HG03460 (cell line): ENCODE data around the gene IGF2BP2.
"Not testable (repeated sequence)": the region's sequence is repeated elsewhere in the genome, so short reads cannot be mapped to it uniquely, and the experiment has no call there.

Source experiments
- ATAC-seq: cut with Tn5 transposase; IDR thresholded peaks from one replicate; pipeline ENCODE4 v1.9.1; 2021; ENCODE audit not compliant: unreplicated experiment

IGF2BP2 gene

DNA sequence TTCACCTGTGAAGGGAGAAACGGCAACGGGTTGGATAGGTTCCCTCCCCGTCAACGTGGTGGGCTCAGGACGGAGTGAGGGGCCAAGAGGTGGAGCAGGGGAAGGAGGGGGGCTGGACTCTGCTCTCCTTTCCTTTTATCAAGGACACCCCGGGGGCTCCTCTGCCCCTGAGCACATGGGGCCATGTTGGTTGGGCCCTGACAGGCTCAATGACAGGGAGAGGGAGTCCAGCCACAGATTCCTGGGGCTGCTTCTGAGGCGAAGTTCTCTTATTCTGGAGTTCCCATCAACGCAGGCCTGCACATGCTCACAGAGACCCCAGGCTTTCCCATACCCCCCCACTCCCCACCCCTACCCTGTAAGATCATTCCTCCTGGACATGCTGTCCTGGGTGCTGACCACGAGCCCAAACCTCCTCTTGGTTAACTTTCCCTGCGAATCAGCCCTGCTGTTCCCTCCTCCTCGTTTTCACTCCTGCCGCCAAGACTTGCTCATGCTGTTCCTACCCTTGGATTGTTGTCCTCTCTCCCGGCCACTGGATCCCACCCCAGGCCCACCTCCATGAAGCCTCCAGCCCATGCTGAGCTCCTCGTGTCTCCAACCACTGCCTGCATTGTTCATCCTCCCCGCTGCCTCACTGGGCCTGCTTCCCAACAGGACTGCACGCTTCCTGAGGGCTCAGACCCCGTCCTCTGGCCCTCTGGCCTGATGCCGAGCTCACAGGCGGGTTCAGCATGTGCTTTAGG is 177.5 kb downstream of the IGF2BP2 start:
- ATAC-seq = no peak

DNA sequence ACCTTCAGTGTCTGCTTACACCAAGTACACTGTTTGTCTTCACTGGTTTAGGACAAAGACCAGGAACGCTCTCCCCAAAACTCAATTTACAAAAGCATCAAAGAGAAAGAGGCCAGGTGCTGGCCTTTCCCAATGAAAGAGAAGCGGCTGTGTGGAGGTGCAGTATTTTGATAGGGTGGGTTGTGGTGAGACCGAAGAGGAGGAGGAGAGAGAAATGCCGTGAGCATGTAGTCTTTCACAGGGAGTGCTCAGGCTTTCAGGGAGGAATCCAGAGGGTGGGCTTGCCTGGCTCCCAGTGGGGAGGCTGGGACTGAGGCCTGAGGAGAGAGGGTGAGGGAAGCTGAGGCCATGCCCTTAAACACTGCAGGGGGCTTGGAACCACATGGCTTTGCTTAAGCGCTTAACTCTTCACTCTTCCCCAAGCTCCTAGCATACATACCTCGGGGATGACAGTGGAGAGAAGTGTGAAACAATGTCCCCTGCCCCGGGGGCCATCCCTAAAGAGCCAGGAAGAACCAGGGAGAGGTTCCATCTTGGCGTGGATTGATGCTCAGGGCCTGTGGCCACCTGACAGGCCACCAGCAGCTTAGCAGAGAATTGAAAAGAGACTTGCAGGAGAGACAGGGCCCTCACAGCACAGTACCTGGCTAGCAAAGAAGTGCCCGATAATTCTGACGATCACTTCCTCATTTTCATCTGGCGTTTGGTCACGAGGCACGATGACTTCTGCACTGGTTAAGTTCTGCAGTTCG is 178.3 kb downstream of the IGF2BP2 start:
- no peak for ATAC-seq

DNA sequence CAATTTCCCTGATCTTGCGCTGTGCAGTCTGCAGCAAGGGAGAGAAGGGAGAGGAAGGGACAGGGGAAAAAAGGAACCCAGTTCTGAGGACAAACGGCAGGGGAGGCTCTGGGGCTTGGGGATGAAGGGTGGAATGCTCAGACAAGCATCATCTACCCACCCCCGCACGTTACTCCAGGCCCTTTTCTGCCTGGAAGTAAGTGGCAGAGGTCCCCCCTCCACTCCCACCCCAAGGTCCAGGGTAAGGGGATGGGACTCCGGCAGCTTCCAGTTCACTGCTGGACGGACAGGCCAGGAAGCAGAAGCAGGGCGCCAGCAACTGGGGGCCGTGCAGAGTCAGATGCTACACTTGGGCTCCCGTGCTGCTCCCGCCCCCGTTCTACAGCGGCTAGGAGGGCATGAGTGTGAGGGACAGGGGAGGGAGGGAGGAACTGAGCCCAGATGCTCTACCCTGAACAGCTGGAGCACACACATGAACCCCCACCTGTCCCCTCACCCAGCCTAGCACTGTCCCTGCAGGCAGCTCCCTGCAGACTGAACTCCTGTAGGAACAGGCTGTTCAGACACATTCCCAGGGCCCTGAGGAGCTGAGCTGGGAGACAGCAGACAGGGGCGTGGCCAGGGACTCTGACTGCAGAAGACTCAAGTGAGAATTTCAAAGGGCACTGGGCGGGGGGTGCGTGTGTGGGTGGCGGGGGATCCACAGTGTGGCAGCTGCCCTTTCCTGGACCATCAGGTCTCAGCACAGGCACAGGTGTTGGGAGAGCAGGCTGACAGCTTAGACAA is 179.1 kb downstream of the IGF2BP2 start:
- no peak for ATAC-seq

DNA sequence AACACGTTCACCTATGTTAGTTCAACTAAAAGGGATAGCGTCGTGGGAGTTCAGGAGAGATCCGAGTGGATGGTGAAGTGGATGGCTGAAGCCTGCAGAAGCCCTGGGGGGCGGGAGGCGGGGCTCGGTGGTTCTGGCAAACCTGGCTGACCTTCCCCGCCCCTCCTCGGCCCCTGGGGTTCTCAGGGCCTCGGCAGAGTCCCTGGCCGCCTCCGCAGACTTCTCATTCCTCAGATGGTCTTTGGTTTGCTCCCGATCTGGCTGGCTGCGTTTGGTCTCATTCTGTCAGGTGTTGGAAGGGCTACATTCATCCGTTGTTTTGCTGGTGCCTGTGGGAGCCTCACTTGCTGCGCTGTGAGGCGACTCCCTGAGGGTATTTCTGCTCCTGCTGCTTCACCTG is 179.7 kb downstream of the IGF2BP2 start:
- not testable (repeated sequence) for ATAC-seq

DNA sequence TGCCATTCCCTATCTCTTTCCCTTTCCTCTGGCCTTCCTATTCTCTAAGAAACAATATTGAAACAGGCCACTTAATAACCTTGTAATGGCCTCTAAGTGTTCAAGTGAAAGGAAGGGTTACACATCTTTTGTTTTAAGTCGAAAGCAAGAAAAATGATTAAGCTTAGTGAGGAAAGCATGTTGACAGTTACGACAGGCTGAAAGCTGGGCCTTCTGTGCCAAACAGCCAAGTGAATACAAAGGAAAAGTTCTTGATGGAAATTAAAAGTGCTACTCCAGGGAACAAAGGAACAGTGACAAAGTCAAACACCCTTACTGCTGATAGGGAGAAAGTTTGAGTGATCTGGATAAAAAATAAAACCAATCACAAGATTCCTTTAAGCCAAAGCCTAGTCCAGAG is 184.5 kb downstream of the IGF2BP2 start:
- no peak for ATAC-seq

DNA sequence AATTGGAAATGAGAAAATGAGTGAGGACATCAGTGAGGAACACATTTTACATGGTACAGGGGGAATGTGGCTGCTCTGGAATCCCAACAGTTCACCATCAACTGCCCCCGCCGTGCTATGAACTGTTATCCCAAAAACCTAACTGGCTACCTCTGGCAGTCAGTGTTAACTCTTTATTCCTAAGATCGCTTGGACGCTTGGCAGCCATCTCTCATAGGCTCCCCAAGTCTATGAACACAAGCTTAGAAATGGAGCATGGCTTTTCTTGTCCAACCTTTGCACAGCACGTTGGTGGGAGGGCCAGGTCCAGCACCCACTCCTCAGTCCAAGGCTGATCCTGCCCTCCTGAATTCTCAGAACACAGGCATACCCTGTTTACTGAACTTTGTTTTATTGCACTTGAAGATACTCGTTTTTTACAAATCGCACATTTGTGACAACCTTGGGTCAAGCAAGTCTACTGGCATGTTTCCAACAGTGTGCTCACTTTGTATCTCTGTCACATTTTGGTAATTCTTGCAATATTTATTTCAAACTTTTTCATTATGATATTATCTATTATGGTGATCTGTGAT is 185.1 kb downstream of the IGF2BP2 start:
- no peak for ATAC-seq

DNA sequence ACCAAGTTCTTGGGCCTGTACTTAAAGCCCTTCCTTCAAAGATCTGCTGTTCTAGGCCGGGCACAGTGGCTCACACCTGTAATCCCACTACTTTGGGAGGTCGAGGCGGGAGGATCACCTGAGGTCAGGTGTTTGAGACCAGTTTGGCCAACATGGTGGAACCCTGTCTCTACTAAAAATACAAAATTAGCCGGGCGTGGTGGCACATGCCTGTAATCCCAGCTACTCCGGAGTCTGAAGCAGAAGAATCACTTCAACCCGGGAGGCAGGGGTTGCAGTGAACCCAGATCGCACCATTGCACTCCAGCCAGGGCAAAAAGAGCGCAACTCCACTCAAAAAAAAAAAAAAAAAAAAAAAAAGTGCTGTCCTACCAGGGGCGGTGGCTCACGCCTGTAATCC is 186.2 kb downstream of the IGF2BP2 start:
- ATAC-seq = not testable (repeated sequence)

DNA sequence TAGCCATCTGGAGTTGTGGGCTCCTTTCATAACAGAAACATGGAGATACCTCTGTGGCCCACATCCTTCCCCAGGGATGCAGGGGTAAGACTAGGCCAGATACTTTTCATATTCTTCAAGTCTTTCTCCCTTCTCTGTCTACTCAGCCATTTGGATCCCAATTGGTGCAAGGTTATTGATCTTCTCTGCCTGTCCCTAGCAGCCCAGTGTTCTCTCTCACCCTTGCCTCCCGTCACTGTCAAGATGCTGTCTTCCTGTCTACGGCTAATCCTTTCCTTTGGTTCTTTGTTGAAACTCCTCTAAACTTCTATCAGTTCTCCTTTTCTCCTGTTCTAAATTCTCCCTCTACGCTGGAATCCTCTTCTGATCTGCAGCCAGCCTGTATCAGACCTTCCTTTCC is 187.5 kb downstream of the IGF2BP2 start:
- no peak for ATAC-seq

DNA sequence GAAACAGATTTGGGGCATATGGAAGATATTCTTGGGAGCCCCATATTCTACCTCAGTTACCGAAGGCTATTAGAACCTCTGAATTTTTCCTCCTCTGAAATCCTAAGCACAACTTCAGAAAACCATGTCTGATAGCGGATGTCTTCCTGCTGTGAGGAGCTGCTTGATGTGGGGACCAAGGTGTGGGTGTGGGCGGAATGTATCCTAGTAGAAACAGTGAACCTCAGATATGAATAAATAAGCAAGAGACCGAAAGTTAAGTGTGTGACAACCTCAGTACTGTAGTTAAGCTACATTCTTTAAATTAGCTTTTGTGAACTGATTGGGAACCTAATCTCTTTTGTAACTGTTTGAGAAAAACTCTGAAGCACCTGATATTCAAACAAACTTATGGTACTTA is 191.8 kb downstream of the IGF2BP2 start:
- ATAC-seq = no peak

DNA sequence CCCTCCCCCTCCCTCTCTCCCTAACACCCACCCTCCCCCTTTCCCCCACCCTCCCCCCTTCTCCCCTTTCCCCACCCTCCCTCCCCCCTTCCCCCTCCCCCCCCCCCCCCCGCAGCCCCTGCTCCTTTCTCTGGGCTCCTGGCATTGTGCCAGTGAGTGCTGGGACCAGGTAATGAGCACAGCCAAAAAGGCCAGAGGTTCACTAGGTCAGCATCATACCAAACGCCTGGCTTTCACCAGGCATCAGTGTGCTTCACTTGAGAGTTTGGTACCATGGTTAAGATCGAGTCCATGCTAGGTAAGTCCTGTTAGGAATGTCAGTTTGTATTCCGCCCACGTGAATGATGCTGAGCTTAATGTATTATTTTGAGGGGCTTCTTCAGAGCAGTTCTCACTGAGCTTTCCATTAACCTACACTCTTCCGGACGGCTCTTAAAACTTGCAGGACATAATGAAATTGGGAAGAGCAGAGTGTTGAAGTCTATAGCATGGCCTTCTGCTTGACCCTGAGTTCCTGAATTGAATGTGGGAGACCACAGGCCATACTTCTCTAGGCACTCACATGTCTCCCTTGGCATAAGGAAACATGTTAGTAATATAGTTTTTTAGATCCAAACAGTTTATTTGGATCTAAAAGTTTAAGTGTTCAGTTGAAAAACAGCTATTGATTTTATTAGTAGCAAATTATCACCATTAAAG is 193.2 kb downstream of the IGF2BP2 start:
- no peak for ATAC-seq

DNA sequence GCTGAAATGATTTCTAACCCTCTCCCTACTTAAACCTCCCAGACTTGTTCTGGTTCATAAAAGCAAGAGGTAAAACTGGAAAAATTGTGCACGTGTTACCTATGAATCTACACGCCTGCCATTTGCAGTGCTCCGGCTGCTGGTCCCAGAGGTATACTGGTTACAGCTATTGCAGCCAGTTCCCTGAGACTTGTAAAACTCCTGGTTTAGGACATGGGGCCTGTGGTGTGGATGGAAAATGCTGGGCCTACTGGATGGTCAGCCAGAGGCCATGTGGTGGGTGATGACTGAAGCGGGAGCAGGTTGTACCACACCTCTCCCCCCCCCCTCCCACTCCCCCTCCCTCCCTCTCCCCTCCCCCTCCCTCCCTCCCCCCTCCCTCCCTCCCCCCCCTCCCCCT is 193.7 kb downstream of the IGF2BP2 start:
- no peak for ATAC-seq

DNA sequence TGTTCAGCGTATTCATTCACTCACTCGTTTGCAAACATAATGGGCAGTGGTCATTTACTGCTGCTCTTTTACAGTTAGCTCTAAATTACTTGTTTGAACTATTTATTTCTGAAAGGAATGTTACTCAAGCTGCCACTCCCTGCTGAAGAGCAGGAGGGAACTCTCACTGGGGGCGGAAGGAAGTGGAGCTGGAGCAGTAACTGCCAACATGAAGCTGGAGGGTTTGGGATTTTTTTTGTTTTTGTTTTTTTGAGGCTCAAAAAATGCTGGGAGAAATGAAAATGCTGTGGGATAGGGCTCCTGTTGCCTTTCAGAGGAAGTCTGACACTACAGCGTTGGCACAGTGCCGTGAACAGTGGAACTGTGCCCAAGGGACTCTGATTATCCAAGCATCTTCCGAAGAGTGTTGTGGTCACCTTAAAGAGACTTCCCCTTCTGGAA is 194.6 kb downstream of the IGF2BP2 start:
- ATAC-seq = no peak

DNA sequence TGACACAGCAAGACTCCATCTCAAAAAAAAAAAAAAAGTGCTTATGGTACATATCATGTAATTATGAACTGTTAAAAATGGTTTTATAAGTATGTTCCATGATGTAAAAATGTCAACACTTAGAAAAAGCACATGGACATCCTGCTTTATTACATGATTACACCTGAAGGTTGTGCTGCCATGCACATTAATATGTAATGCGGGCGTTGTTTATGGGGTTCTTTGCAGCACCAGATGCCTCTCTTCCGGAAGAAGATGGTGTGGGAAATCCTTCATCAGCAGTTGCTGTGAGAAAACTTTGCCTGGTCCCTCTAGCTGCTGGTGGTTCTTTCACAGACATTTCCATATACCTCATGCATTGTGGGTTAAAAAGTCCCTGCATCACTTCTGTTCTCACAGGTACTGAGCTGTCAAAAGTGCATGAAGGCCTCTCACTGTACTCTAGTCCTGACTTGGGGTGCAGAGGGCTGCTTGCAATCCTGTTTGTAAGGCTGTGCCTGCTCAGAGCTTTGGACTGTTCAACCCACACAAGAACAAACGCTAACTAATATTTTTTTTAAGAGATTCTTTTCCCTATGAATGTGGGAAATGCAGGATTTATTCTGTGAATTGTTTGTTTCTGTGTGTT is 195.2 kb downstream of the IGF2BP2 start:
- no peak for ATAC-seq

DNA sequence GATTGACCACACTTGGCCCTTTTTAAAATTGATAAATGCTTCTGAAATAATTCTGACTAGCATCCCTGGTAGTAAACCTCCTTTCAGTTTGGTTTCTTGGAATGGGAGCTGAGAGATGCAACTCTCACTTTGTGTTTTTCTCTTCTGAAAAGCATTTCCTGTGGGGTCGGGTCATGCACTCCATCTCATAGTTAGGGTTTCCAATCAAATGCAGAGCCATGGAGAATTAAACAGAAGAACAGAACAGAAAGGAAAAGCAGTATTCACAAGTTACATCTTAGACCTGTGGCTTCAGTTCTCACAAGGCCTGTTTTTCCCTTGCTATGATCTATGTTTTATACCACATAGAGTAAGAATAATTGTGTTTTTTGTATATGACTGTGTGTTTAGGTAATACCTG is 199.1 kb downstream of the IGF2BP2 start:
- no peak for ATAC-seq

DNA sequence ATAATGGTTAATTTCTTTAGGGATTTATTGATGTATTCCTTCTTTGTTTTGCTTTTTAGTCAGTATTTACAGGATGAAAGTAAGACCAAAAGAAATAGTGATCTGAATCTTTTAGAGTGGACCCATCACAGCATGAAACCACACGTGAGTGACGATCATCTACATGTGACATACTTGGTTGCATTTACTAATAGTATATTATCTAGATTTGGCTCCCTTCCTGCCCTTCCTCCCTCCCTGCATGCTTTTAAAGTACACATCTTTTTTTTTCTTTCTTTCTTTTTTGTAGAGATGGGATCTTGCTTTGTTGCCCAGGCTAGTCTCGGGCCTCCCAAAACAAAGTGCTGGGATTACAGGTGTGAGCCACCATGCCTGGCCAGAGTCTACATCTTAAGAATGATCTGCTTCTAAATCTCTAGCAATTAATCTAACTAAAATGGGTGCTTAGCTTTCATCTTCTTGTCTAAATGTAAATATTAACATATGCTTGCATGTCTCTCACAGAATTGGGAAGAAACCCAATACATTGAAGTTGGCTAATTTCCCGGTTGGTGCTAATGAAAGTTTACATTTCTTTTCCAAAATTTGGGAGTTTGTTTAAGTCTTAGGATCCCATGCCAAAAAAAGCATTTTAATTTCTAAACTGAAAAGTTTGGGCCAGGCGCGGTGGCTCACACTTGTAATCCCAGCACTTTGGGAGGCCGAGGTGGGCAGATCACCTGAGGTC is 200.7 kb downstream of the IGF2BP2 start:
- no peak for ATAC-seq

DNA sequence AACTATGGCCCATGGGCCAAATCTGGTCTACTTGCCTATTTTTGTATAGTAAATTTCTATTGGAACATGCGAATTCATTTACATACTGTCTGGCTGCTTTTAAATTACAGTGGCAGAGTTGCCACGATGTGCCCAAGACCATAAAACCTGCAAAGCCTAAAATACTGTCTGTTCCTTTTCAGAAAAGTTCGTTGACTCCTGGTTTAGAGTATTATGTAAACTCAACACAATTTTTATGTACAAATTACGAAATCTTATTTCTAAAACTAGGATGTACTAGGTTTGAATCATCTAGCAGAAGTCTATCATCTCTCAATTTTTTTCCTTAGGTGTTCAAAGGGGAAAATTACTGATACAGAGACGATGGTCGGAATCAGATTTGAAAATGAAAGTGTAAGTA is 211.8 kb downstream of the IGF2BP2 start:
- no peak for ATAC-seq

DNA sequence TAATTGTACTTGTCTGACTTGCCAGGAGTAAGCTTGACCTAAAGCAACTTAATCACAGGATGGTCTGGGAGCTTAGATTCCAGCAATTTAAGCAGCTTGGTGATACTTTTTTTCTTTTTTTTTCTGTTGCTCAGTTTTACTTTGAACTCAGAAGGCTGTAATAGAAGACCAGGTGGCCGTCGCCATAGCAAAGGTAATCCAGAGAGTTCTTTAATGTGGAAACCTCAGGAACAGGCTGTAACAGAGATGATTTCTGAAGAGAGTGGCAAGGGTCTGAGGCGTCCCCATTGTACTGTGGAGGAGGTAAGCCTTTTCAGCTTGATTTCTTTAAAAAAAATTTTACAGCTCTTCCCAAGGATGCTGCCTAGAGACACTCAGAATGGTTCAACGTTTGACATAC is 218.6 kb downstream of the IGF2BP2 start:
- ATAC-seq = no peak

DNA sequence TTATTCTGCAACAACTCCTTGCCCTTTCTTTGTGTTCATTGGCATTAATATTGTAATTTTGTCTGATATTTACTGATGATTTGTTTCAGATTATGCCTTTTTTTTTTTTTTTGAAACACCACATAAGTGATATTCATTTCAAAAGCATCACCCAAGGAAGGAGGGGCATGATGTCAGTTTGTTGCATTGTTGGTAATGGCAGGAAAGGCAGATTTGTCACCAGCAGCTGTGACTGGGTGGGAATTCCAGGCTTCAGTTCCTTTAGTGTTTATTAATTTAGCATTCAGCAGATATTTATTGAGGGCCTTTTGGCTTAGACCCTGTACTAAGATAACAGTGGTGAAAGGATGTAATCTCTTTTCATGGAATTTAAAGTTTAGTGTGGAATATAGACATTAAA is 219.3 kb downstream of the IGF2BP2 start:
- no peak for ATAC-seq

DNA sequence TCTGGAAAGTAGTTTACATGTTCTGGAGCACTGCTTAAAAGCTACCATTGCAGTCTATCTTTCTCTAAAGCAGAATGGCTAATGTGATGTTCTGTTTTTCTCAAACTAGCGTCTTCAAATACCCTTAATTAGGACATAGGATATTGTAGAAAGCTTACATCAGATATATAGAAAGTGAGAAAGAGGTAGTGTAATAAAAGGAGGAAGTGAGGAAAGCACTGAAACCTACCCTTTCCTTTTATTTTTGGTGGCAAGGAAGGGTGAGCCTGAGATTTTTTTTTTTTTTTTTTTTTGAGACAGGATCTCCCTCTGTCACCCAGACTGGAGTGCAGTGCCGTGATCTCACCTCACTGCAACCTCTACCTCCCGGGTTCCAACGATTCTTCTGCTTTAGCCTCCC is 229.3 kb downstream of the IGF2BP2 start:
- ATAC-seq = peak; percentile 68

DNA sequence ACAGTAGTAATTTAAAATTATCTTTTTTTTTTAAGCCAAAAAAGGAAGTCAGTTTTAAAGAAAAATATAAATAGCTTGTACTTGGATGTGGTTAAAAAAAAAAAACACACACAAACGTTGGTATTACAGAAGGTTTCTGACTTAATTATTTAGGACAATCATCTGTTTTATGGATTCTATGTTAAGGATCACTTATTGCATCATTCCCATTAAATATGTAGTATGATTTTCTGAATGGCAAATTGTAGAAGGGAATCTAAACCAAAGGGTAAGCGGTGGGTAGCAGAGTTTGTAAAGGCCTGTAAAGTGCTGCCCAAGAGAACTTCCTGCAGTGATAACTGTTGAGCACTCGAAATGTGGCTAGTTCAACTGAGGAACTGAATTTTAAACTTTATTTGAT is 230.8 kb downstream of the IGF2BP2 start:
- ATAC-seq = no peak
